H9 (cell line): ENCODE data around the gene RAB6B. TPM values are rescaled to one million over a fixed set of nuclear protein-coding genes. Genes with fewer than 3 reads are reported as not detected.

Experiments used
- DNase-seq: peaks from one replicate; pipeline ENCODE4 v3.0.0-alpha.2; 2017
- H2AFZ ChIP-seq: one replicate; pipeline ENCODE4 v1.6.1; 2013; ENCODE audit warnings: mild to moderate bottlenecking, low read length, control low read depth, moderate library complexity
- H2AK5ac ChIP-seq: 2 replicates; pipeline ENCODE4 v1.6.1; 2013; ENCODE audit warnings: low read length, control low read depth, mixed read lengths; ENCODE audit not compliant: insufficient read length
- H2BK120ac ChIP-seq: one replicate; pipeline ENCODE4 v1.6.1; 2013; ENCODE audit warnings: low read depth, mild to moderate bottlenecking, low read length, control low read depth, inconsistent platforms; ENCODE audit not compliant: poor library complexity, severe bottlenecking
- H2BK12ac ChIP-seq: 2 replicates; pipeline ENCODE4 v1.6.1; 2013; ENCODE audit warnings: low read length, control low read depth, mixed read lengths, low read depth; ENCODE audit not compliant: insufficient read length
- H2BK15ac ChIP-seq: 2 replicates; pipeline ENCODE4 v1.6.1; 2013; ENCODE audit warnings: low read depth, low read length, control low read depth
- H2BK20ac ChIP-seq: one replicate; pipeline ENCODE4 v1.6.1; 2013; ENCODE audit warnings: low read depth, mild to moderate bottlenecking, low read length, control low read depth, inconsistent platforms; ENCODE audit not compliant: poor library complexity, severe bottlenecking
- H2BK5ac ChIP-seq: 2 replicates; pipeline ENCODE4 v1.6.1; 2013; ENCODE audit warnings: low read length, control low read depth, mixed read lengths; ENCODE audit not compliant: insufficient read length
- H3K14ac ChIP-seq: 2 replicates; pipeline ENCODE4 v1.6.1; 2013; ENCODE audit warnings: low read length, control low read depth; ENCODE audit not compliant: insufficient read depth
- H3K18ac ChIP-seq: 2 replicates; pipeline ENCODE4 v1.6.1; 2013; ENCODE audit warnings: low read depth, mild to moderate bottlenecking, mixed read lengths, low read length, control low read depth; ENCODE audit not compliant: insufficient read length
- H3K23ac ChIP-seq: 2 replicates; pipeline ENCODE4 v1.6.1; 2013; ENCODE audit warnings: low read length, control low read depth, mixed read lengths, low read depth; ENCODE audit not compliant: insufficient read length
- H3K23me2 ChIP-seq: 2 replicates; pipeline ENCODE4 v1.6.1; 2013; ENCODE audit warnings: low read depth, mild to moderate bottlenecking, mixed read lengths, low read length, control low read depth; ENCODE audit not compliant: insufficient read length, poor library complexity, severe bottlenecking
- H3K27ac ChIP-seq: 2 replicates; pipeline ENCODE4 v1.5.1; 2013; ENCODE audit warnings: low read length, control low read depth, mixed read lengths, low read depth; ENCODE audit not compliant: insufficient read length
- H3K27me3 ChIP-seq: 2 replicates; pipeline ENCODE4 v1.6.1; 2013; ENCODE audit warnings: low read length, control low read depth, inconsistent platforms; ENCODE audit not compliant: insufficient read depth
- H3K4ac ChIP-seq: 2 replicates; pipeline ENCODE4 v1.6.1; 2013; ENCODE audit warnings: low read depth, mild to moderate bottlenecking, control low read depth, inconsistent platforms, low read length, moderate library complexity
- H3K4me1 ChIP-seq: 2 replicates; pipeline ENCODE4 v1.6.1; 2013; ENCODE audit warnings: low read length, control low read depth, inconsistent platforms; ENCODE audit not compliant: insufficient read depth
- H3K4me2 ChIP-seq: 2 replicates; pipeline ENCODE4 v1.6.1; 2013; ENCODE audit warnings: low read length, control low read depth, mixed read lengths; ENCODE audit not compliant: insufficient read length, insufficient read depth
- H3K56ac ChIP-seq: 2 replicates; pipeline ENCODE4 v1.6.1; 2013; ENCODE audit warnings: low read depth, mild to moderate bottlenecking, mixed read lengths, low read length, control low read depth; ENCODE audit not compliant: insufficient read length
- H3K79me1 ChIP-seq: 2 replicates; pipeline ENCODE4 v1.6.1; 2013; ENCODE audit warnings: low read depth, mild to moderate bottlenecking, moderate library complexity, low read length, control low read depth, inconsistent platforms; ENCODE audit not compliant: insufficient read depth, poor library complexity, severe bottlenecking
- H3K79me2 ChIP-seq: 2 replicates; pipeline ENCODE4 v1.6.1; 2013; ENCODE audit warnings: low read length, control low read depth, inconsistent platforms; ENCODE audit not compliant: insufficient read depth
- H3K9ac ChIP-seq: 2 replicates; pipeline ENCODE4 v1.6.1; 2013; ENCODE audit warnings: low read length, control low read depth, mixed read lengths; ENCODE audit not compliant: insufficient read length; ENCODE audit errors: extremely low read depth
- H3K9me3 ChIP-seq: one replicate; pipeline ENCODE4 v1.6.1; 2013; ENCODE audit warnings: low read depth, low read length, inconsistent platforms; ENCODE audit not compliant: control insufficient read depth
- H3T11ph ChIP-seq: one replicate; pipeline ENCODE4 v1.6.1; 2013; ENCODE audit warnings: mild to moderate bottlenecking, low read length, control low read depth, inconsistent platforms
- H4K20me1 ChIP-seq: one replicate; pipeline ENCODE4 v1.6.1; 2013; ENCODE audit not compliant: control insufficient read depth, insufficient read length, insufficient read depth
- H4K5ac ChIP-seq: 2 replicates; pipeline ENCODE4 v1.6.1; 2013; ENCODE audit warnings: low read depth, mild to moderate bottlenecking, mixed read lengths, low read length, control low read depth; ENCODE audit not compliant: insufficient read length
- H4K8ac ChIP-seq: replicated peaks from 2 replicates; pipeline ENCODE4 v1.6.1; 2013; ENCODE audit warnings: low read length, control low read depth, mixed read lengths, low read depth; ENCODE audit not compliant: insufficient read length
- H4K91ac ChIP-seq: 2 replicates; pipeline ENCODE4 v1.6.1; 2013; ENCODE audit warnings: low read depth, mild to moderate bottlenecking, moderate library complexity, mixed read lengths, low read length, control low read depth; ENCODE audit not compliant: insufficient read length
- H3K27ac Mint-ChIP-seq, 3 experiments: 2 replicates in 2 of 3; 3 replicates in 1 of 3; pipeline ENCODE4 v1.8.0; 2020 to 2021; ENCODE audit warnings: mixed read lengths in 3 of 3, mild to moderate bottlenecking in 1 of 3, moderate library complexity in 1 of 3
- H3K27me3 Mint-ChIP-seq: 2 replicates; pipeline ENCODE4 v1.8.0; 2021; ENCODE audit warnings: low read depth, mild to moderate bottlenecking, moderate library complexity, mixed read lengths
- H3K36me3 Mint-ChIP-seq, 3 experiments: 2 replicates in 2 of 3; 3 replicates in 1 of 3; pipeline ENCODE4 v1.8.0; 2020 to 2021; ENCODE audit warnings: low read depth in 3 of 3, mixed read lengths in 3 of 3; ENCODE audit not compliant: insufficient read depth in 1 of 3
- H3K4me1 Mint-ChIP-seq, 2 experiments: 2 replicates each; pipeline ENCODE4 v1.8.0; 2020; ENCODE audit warnings: mixed read lengths in 2 of 2
- H3K4me3 Mint-ChIP-seq, 2 experiments: 2 replicates in 1 of 2; 3 replicates in 1 of 2; pipeline ENCODE4 v1.8.0; 2020 to 2021; ENCODE audit warnings: mild to moderate bottlenecking in 2 of 2, mixed read lengths in 2 of 2, moderate library complexity in 1 of 2
- H3K9me3 Mint-ChIP-seq, 2 experiments: 2 replicates in 1 of 2; 3 replicates in 1 of 2; pipeline ENCODE4 v1.8.0; 2020; ENCODE audit warnings: mild to moderate bottlenecking in 2 of 2, mixed read lengths in 2 of 2, moderate library complexity in 1 of 2
- CTCF ChIP-seq: fragments of 200-600 bp; sonication (generic); conservative IDR thresholded peaks from 3 replicates; pipeline ENCODE4 v1.8.0; 2021; ENCODE audit warnings: antibody characterized with exemption, mild to moderate bottlenecking
- WGBS: extraction: QIAGEN DNeasy Blood & Tissue Kit; methylation state at CpG from one replicate; pipeline ENCODE4 v1.1.7; 2013; ENCODE audit warnings: missing lambda C conversion rate, low lambda C conversion rate, mixed read lengths; ENCODE audit not compliant: insufficient read length; ENCODE audit errors: extremely low coverage; 5-methylcytosine and 5-hydroxymethylcytosine counted together
- total RNA-seq: library from RNA; stranded (reverse); gene quantifications from 2 replicates; pipeline ENCODE4 v1.2.1, GENCODE V29; 2021

Gene RAB6B
- total RNA-seq, 1 experiment from 2014 or later = 12.3 TPM

- H3K79me2 ChIP-seq = no peaks in the 10 kb centered on the region
- no peak overlapping the region for H4K5ac ChIP-seq
- peaks cover 9% of the 10 kb centered on the region for H3K23me2 ChIP-seq
- no peak overlapping the region for H3T11ph ChIP-seq
- no peak overlapping the region for H3K4me2 ChIP-seq
- peaks cover 13% of the 10 kb centered on the region for H3K27me3 ChIP-seq
- Mint-ChIP-seq H3K27me3 (peaks cover 47% of the 10 kb centered on the region), H3K4me1 (peaks cover 5 to 30% of the 10 kb centered on the region in 2 experiments), H3K27ac (no peak overlapping the region), H3K4me3 (no peak overlapping the region), H3K36me3 (no peaks in the 10 kb centered on the region), H3K9me3 (0 out of 5 replicates have a peak, but pooled peaks cover 0 to under 1% of the 10 kb centered on the region in 2 experiments)
- no peak overlapping the region for H2AFZ ChIP-seq
- H3K4ac ChIP-seq = no peak overlapping the region
- H4K20me1 ChIP-seq = no peaks in the 10 kb centered on the region
- H3K56ac ChIP-seq = no peak overlapping the region
- H3K23ac ChIP-seq = no peak overlapping the region
- H2BK5ac ChIP-seq = no peak overlapping the region
- no CpG with 5 or more reads among the region's 11 CpGs for WGBS
- no peak overlapping the region for H2AK5ac ChIP-seq
- DNase-seq = no peak
- no peak for TF ChIP-seq CTCF
- no peak overlapping the region for H2BK20ac ChIP-seq
- no peak overlapping the region for H4K8ac ChIP-seq
- no peak overlapping the region for H2BK120ac ChIP-seq
- H2BK12ac ChIP-seq = no peak overlapping the region
- H3K9me3 ChIP-seq = no peaks in the 10 kb centered on the region
- no peaks in the 10 kb centered on the region; the same call in 1 of the 2 replicates for H3K4me1 ChIP-seq
- H2BK15ac ChIP-seq = no peak overlapping the region
- no peak overlapping the region for H4K91ac ChIP-seq
- H3K14ac ChIP-seq = no peak overlapping the region
- no peak overlapping the region for H3K18ac ChIP-seq
- H3K79me1 ChIP-seq = no peaks in the 10 kb centered on the region
- no peak overlapping the region for H3K9ac ChIP-seq
- no peak overlapping the region for H3K27ac ChIP-seq
These were observed 3.9 kb downstream of the RAB6B start for GRCh38 chr3:133891662-133892378.
